DND-41 (cell line): ENCODE measurements around the gene TSPYL6.

Source experiments
- ATAC-seq: fragments of 200-7000 bp; cut with Tn5 transposase; 3 replicates; pipeline ENCODE4 v1.9.1; 2021; ENCODE audit warnings: low read depth; ENCODE audit not compliant: insufficient read depth
- DNase-seq: peaks from one replicate; pipeline ENCODE4 v3.0.0-alpha.2; 2020
- H2AFZ ChIP-seq: 2 replicates; pipeline ENCODE4 v1.6.0; 2012; ENCODE audit warnings: low read depth, low read length
- H3K27ac ChIP-seq: 2 replicates; pipeline ENCODE4 v1.5.1; 2012; ENCODE audit warnings: low read length, inconsistent platforms
- H3K27me3 ChIP-seq: fragments of 200-600 bp; sonication (generic); 2 replicates; pipeline ENCODE4 v1.6.0; 2012; ENCODE audit warnings: low read length, mild to moderate bottlenecking, inconsistent platforms; ENCODE audit not compliant: insufficient read depth, poor library complexity
- H3K36me3 ChIP-seq: 2 replicates; pipeline ENCODE4 v1.5.1; 2012; ENCODE audit warnings: low read length, inconsistent platforms; ENCODE audit not compliant: insufficient read depth
- H3K4me1 ChIP-seq: 2 replicates; pipeline ENCODE4 v1.5.1; 2012; ENCODE audit warnings: mild to moderate bottlenecking, low read length; ENCODE audit not compliant: insufficient read depth
- H3K4me2 ChIP-seq: 2 replicates; pipeline ENCODE4 v1.6.0; 2012; ENCODE audit warnings: mild to moderate bottlenecking, moderate library complexity, low read length, inconsistent platforms; ENCODE audit not compliant: insufficient read depth
- H3K4me3 ChIP-seq, 2 experiments: fragments of 200-600 bp in 1 of 2; shearing (Covaris generic) in 1 of 2; 2 replicates each; pipeline ENCODE4 v1.5.1; 2012 to 2016; ENCODE audit warnings: inconsistent platforms in 2 of 2, low read length in 2 of 2, mild to moderate bottlenecking in 2 of 2, low read depth in 1 of 2, moderate library complexity in 1 of 2
- H3K79me2 ChIP-seq: 2 replicates; pipeline ENCODE4 v1.6.0; 2012; ENCODE audit warnings: low read length, inconsistent platforms; ENCODE audit not compliant: insufficient read depth
- H3K9ac ChIP-seq: 2 replicates; pipeline ENCODE4 v1.6.0; 2012; ENCODE audit warnings: low read depth, mild to moderate bottlenecking, inconsistent platforms, low read length, moderate library complexity
- H3K9me3 ChIP-seq: 2 replicates; pipeline ENCODE4 v1.5.1; 2012; ENCODE audit warnings: low read length, moderate library complexity, mild to moderate bottlenecking, inconsistent platforms; ENCODE audit not compliant: insufficient read depth, severe bottlenecking
- H4K20me1 ChIP-seq: 2 replicates; pipeline ENCODE4 v1.6.0; 2012; ENCODE audit warnings: low read length; ENCODE audit not compliant: insufficient read depth
- EZH2 ChIP-seq: IDR thresholded peaks from 3 replicates; pipeline ENCODE4 v1.6.1; 2012; ENCODE audit warnings: borderline replicate concordance, low read depth, mild to moderate bottlenecking, moderate library complexity, low read length, inconsistent platforms; ENCODE audit not compliant: severe bottlenecking
- TF ChIP-seq, protein P1 (sequence below): IDR thresholded peaks from 2 replicates; pipeline ENCODE4 v1.5.1; 2012; ENCODE audit warnings: borderline replicate concordance, low read length, moderate library complexity, mild to moderate bottlenecking; ENCODE audit not compliant: poor library complexity, severe bottlenecking; ENCODE audit errors: extremely low read depth

Gene TSPYL6

DNA sequence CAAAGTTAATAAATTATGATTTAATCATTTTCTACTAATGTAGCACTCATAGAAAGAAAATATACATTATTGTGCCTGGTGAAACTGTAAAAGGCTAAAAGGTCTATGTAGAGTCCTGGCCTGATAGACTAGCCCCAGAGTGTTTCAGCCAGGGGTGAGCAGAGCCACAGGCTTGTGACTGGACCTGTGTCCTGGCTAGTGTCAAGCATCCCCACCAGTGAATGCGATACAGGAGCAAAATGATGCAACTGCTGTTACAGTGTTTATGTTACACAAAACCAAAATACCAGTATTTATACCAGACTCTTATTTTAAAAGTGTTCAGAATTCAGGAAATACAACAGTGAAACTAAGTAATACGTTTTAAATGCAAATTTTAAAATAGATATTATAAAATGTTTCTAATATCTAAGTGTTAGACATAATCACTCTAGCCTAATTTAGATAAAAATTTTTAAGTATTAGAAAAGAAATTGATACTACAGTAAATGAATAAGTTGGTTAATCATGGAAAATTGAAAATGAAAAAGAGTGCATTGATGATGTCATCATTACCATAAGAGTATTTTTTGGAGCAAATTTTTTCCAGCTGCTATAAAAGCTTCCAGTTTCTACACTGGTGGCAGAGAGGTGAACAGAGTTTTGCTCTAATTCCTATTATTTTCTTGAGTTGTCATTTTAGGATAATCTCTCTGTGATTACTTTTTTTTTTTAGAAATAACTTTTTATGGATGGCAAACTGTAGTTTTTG lies 6.2 kb upstream of the TSPYL6 start:
- H3K4me3 ChIP-seq: no peak overlapping the region
- DNase-seq (no peak), ATAC-seq (no peak)
- H3K36me3 ChIP-seq: no peaks in the 10 kb centered on the region
- no peak overlapping the region for H2AFZ ChIP-seq
- H4K20me1 ChIP-seq: no peaks in the 10 kb centered on the region
- no peak overlapping the region for H3K27ac ChIP-seq
- H3K9ac ChIP-seq: no peak overlapping the region
- no peaks in the 10 kb centered on the region for H3K79me2 ChIP-seq
- TF ChIP-seq, protein P1, sequence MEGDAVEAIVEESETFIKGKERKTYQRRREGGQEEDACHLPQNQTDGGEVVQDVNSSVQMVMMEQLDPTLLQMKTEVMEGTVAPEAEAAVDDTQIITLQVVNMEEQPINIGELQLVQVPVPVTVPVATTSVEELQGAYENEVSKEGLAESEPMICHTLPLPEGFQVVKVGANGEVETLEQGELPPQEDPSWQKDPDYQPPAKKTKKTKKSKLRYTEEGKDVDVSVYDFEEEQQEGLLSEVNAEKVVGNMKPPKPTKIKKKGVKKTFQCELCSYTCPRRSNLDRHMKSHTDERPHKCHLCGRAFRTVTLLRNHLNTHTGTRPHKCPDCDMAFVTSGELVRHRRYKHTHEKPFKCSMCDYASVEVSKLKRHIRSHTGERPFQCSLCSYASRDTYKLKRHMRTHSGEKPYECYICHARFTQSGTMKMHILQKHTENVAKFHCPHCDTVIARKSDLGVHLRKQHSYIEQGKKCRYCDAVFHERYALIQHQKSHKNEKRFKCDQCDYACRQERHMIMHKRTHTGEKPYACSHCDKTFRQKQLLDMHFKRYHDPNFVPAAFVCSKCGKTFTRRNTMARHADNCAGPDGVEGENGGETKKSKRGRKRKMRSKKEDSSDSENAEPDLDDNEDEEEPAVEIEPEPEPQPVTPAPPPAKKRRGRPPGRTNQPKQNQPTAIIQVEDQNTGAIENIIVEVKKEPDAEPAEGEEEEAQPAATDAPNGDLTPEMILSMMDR: no peak
- no peak for TF ChIP-seq EZH2
- no peak overlapping the region for H3K4me2 ChIP-seq
- H3K4me1 ChIP-seq: no peaks in the 10 kb centered on the region
- no peaks in the 10 kb centered on the region for H3K27me3 ChIP-seq
- H3K9me3 ChIP-seq: no peaks in the 10 kb centered on the region

DNA sequence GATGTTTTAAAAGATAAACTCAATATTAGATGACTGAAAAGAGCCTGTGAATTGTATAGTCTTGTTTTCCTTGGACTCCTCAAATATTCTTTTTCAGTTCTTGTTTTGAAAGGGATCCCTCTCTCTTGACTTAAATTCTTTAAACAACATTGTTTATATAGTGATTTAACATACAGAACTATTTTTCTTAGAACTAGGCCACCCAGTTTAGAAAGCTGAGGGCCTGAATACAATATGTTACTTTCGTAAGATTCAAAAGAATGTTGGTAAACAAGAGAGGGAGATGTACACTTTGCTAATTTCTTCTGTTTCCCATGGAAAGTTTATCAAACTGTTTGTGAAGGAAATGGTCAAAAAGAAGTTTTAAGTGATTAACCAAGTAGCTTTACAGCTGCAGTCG lies 5.5 kb upstream of the TSPYL6 start:
- ATAC-seq (no peak), DNase-seq (no peak)
- Histone ChIP-seq H3K36me3 (no peaks in the 10 kb centered on the region), H3K4me1 (no peaks in the 10 kb centered on the region), H3K27ac (no peak overlapping the region), H3K9me3 (no peaks in the 10 kb centered on the region), H3K4me3 (no peak overlapping the region), H3K4me2 (no peak overlapping the region), H3K27me3 (no peaks in the 10 kb centered on the region), H3K79me2 (no peaks in the 10 kb centered on the region), H4K20me1 (no peaks in the 10 kb centered on the region), H3K9ac (no peak overlapping the region), H2AFZ (no peak overlapping the region)
- TF ChIP-seq EZH2: no peak
- TF ChIP-seq, protein P1: no peak

DNA sequence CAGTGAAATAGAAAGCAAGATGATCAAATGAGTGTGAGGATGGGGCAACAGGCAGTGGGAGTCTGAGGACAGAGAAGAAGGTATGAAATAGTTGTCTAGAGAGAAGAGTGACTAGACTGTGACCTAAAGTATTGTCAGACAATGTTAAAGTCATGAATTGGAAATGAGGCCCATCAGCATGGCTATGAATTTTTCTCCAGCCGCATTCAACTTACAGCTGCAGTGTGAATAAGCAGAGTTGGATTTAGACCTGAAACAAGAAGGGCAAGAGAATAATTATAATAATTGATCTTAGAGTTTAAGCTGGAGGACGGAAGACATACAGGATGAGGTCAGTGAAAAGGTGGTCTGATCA lies 4.2 kb upstream of the TSPYL6 start:
- no peak overlapping the region for H3K4me3 ChIP-seq
- H3K9me3 ChIP-seq: no peaks in the 10 kb centered on the region
- H3K36me3 ChIP-seq: no peaks in the 10 kb centered on the region
- H3K9ac ChIP-seq: no peak overlapping the region
- TF ChIP-seq, protein P1: no peak
- TF ChIP-seq EZH2: no peak
- H2AFZ ChIP-seq: no peak overlapping the region
- no peaks in the 10 kb centered on the region for H4K20me1 ChIP-seq
- DNase-seq (no peak), ATAC-seq (no peak)
- H3K4me1 ChIP-seq: no peaks in the 10 kb centered on the region
- H3K27me3 ChIP-seq: no peaks in the 10 kb centered on the region
- no peaks in the 10 kb centered on the region for H3K79me2 ChIP-seq
- H3K27ac ChIP-seq: no peak overlapping the region
- no peak overlapping the region for H3K4me2 ChIP-seq
